ENCODE data around the gene MACF1. TPM values are rescaled to one million over a fixed set of nuclear protein-coding genes. Genes with fewer than 3 reads are reported as not detected.
A peak's percentile ranks its signal among the peaks of the same experiment; 100 is the strongest.

The MACF1 gene
- total and polyA plus RNA-seq, 8 donors, result 49.8 to 161 (median 89.1) TPM

DNA sequence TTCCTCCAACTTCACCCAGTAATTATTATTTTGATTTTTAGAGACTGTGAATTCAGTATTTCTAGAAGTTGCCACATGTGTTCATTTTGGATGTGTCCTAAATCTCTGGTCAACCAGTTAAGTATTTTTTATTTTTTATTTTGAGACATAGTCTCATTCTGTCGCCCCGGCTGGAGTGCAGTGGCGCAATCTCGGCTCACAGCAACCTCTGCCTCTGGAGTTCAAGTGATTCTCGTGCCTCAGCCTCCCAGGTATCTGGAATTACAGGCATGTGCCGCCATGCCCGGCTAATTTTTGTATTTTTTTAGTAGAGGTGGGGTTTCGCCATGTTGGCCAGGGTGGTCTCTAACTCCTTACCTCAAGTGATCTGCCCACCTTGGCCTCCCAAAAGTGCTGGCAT is 8.0 kb downstream of the MACF1 start:
- no peaks in the 10 kb centered on the region for H3K9me3 ChIP-seq
- H3K4me1 ChIP-seq, result peaks cover 9 to 31% (median 18%) of the 10 kb centered on the region in 3 donors
- no peak for DNase-seq
- FAIRE-seq, result no peak
- H3K36me3 ChIP-seq, result no peaks in the 10 kb centered on the region
- H3K4me3 ChIP-seq, result no peak overlapping the region
- TF ChIP-seq, protein P1, sequence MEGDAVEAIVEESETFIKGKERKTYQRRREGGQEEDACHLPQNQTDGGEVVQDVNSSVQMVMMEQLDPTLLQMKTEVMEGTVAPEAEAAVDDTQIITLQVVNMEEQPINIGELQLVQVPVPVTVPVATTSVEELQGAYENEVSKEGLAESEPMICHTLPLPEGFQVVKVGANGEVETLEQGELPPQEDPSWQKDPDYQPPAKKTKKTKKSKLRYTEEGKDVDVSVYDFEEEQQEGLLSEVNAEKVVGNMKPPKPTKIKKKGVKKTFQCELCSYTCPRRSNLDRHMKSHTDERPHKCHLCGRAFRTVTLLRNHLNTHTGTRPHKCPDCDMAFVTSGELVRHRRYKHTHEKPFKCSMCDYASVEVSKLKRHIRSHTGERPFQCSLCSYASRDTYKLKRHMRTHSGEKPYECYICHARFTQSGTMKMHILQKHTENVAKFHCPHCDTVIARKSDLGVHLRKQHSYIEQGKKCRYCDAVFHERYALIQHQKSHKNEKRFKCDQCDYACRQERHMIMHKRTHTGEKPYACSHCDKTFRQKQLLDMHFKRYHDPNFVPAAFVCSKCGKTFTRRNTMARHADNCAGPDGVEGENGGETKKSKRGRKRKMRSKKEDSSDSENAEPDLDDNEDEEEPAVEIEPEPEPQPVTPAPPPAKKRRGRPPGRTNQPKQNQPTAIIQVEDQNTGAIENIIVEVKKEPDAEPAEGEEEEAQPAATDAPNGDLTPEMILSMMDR (IDR thresholded peaks at IDR 0.05), result no peak
- H3K27me3 ChIP-seq, result no peaks in the 10 kb centered on the region
- intact Hi-C loops (cut with DNase I), result no loop called here
- ATAC-seq, result no peak
- no peak overlapping the region for H3K27ac ChIP-seq
- WGBS, 2 donors, result 94 to 97% methylated on average over 8 of the region's 8 CpGs

DNA sequence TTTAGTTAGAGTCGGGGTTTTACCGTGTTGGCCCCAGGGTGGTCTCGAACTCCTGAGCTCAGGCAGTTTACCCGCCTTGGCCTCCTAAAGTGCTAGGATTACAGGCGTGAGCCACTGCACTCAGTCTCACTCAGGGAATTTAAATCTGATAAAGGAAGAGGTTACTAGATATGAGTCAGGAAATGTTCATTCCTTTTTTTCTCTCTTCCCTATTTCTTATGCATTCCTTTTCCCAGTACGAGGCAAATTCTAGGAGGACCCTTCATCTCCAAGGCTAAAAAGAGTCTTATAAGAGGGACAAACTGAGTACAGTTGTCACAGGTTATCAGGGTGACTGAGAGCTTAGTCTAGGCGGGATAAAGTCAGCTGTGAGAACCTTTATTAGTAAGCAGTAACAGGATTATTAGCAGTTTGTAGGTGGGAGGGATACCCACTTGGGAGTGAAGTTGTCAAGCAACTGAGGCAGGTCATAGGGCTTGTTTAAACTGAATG is 9.1 kb downstream of the MACF1 start:
- 63 to 67% methylated on average over 7 of the region's 7 CpGs for WGBS, 2 donors
- DNase-seq (no peak), ATAC-seq (no peak), FAIRE-seq (no peak)
- no peaks in the 10 kb centered on the region for H3K36me3 ChIP-seq
- H3K27ac ChIP-seq, result peak overlapping the region; percentile 9 to 45 (median 30)
- H3K4me1 ChIP-seq, result peaks cover 9 to 31% (median 18%) of the 10 kb centered on the region in 3 donors
- H3K9me3 ChIP-seq, result no peaks in the 10 kb centered on the region
- H3K27me3 ChIP-seq, result no peaks in the 10 kb centered on the region
- no peak overlapping the region for H3K4me3 ChIP-seq
- intact Hi-C loops (cut with DNase I), result no loop called here
- TF ChIP-seq, protein P1 (IDR thresholded peaks at IDR 0.05), result no peak

DNA sequence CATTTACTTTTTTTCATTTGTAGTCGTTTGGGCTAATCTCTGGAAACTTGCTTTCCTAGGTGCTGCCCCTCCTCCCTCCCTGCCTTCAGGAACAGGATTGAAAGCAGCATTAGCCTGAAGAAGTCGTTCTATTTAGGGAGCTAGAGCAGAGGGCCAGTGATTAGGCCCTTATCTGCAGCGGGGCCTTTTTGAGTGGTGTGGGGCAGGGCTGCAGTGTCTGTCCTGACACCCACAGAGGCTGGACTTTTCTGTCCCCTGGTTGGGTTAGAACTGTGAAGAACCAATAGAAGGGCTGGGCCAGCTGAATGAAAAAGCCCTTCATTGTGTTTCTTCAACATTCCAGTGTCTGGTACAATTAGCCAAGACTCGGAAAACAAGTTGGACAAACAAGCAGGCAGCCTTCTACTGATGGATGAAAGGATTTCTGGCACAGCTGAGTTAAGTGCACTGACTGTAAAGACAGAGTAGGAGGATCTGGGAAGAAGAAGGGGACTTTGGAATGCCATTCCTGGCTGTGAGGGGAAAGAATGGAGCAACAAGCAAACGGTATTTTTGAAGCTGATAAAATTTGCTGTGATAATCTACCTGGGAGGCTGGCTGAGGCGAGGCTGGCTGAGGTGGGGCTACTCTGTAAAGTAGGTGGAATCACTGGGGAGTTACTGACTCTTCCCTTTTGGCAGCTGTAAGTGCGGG is 9.7 kb downstream of the MACF1 start:
- DNase-seq, result peak in 1 of 6 donors; percentile 33

DNA sequence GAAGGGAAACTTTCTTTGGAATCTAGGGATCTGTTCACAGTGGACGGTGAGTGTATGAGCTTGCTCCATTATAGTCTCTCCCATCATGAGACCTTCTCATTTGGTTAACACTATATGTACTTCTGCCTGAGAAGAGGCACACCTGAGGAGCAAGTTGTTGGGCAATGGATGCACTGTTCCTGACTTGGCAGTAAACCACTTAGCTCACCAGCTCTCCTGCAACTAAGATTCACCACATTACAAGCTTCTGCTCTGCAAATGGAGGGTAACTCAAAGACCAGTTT is 10.2 kb downstream of the MACF1 start:
- DNase-seq, result no peak
- H3K27ac ChIP-seq, result peak overlapping the region in 3 of 4 donors; percentile 19 to 48 (median 45)
- ATAC-seq, result peak in 3 of 4 donors; percentile 29 to 51 (median 47)
- 5 to 26% methylated on average over 1 of the region's 1 CpG for WGBS, 2 donors
- H3K36me3 ChIP-seq, result no peaks in the 10 kb centered on the region
- TF ChIP-seq, protein P1 (IDR thresholded peaks at IDR 0.05), result no peak
- H3K4me3 ChIP-seq, result no peak overlapping the region
- FAIRE-seq, result no peak
- no peaks in the 10 kb centered on the region for H3K27me3 ChIP-seq
- intact Hi-C loops (cut with DNase I), result no loop called here
- H3K4me1 ChIP-seq, result peaks cover 9 to 31% (median 18%) of the 10 kb centered on the region in 3 donors
- no peaks in the 10 kb centered on the region for H3K9me3 ChIP-seq

More for the DNA sequence above, 9.7 kb downstream of the MACF1 start:
- Histone ChIP-seq H3K27ac (peak overlapping the region; percentile 9 to 45 (median 30)), H3K4me3 (no peak overlapping the region), H3K9me3 (no peaks in the 10 kb centered on the region), H3K27me3 (no peaks in the 10 kb centered on the region), H3K36me3 (no peaks in the 10 kb centered on the region), H3K4me1 (peaks cover 9 to 31% (median 18%) of the 10 kb centered on the region in 3 donors)
- intact Hi-C loops (cut with DNase I), result no loop called here
- FAIRE-seq, result no peak
- peak; percentile 62 to 79 (median 68) for ATAC-seq
- 13 to 14% methylated on average over 7 of the region's 7 CpGs for WGBS, 2 donors
- TF ChIP-seq, protein P1 (IDR thresholded peaks at IDR 0.05), result no peak

Measured in pancreas (tissue), 10 donors.